IMR-90 (cell line): Measurements from ENCODE around the gene VGLL2. TPM values are rescaled to one million over a fixed set of nuclear protein-coding genes. Genes with fewer than 3 reads are reported as not detected.
A peak's percentile ranks its signal among the peaks of the same experiment; 100 is the strongest.

Experiments used
- ATAC-seq: fragments of 200-7000 bp; cut with Tn5 transposase; 2 replicates; pipeline ENCODE4 v1.9.1; 2020; ENCODE audit warnings: low read depth, mild to moderate bottlenecking, moderate library complexity
- BruUV-seq: library from RNA; stranded (reverse); fragments of 400-500 nt; replicated peaks from 2 replicates; lab custom pipeline; 2021; lab: Mats Ljungman, UMichigan
- CTCF ChIA-PET: fragments of 300-600 bp; formaldehyde crosslinking; extraction: SDS; loops from one replicate; lab custom pipeline; 2021; ENCODE audit warnings: antibody characterized with exemption; lab: Yijun Ruan, JAX
- POLR2A ChIA-PET: fragments of 300-600 bp; sonication (Branson Sonifier 250); formaldehyde crosslinking; loops from one replicate; lab custom pipeline; 2022; ENCODE audit warnings: antibody characterized with exemption; ENCODE audit not compliant: unreplicated experiment; lab: Charles Lee
- DNase-seq: peaks from one replicate; pipeline ENCODE4 v3.0.0; 2013
- H2AFZ ChIP-seq: replicated peaks from 2 replicates; pipeline ENCODE3; 2013; ENCODE audit warnings: low read length, mild to moderate bottlenecking; ENCODE audit not compliant: poor library complexity
- H2AK5ac ChIP-seq: 2 replicates; pipeline ENCODE4 v1.6.1; 2013; ENCODE audit warnings: low read depth, low read length, inconsistent platforms
- H2AK9ac ChIP-seq: replicated peaks from 2 replicates; pipeline ENCODE3; 2013; ENCODE audit warnings: mild to moderate bottlenecking, low read depth, low read length, moderate library complexity; ENCODE audit not compliant: poor library complexity
- H2BK120ac ChIP-seq: 2 replicates; pipeline ENCODE4 v1.6.1; 2013; ENCODE audit warnings: low read depth, low read length, inconsistent platforms
- H2BK15ac ChIP-seq: 3 replicates; pipeline ENCODE4 v1.6.1; 2013; ENCODE audit warnings: low read depth, low read length, inconsistent platforms
- H2BK20ac ChIP-seq: 2 replicates; pipeline ENCODE4 v1.6.1; 2013; ENCODE audit warnings: low read depth, mild to moderate bottlenecking, inconsistent platforms, low read length, moderate library complexity
- H2BK5ac ChIP-seq: 2 replicates; pipeline ENCODE4 v1.6.1; 2013; ENCODE audit warnings: mild to moderate bottlenecking, low read depth, low read length, inconsistent platforms; ENCODE audit not compliant: poor library complexity, severe bottlenecking
- H3K14ac ChIP-seq: replicated peaks from 2 replicates; pipeline ENCODE4 v1.6.1; 2013; ENCODE audit warnings: low read depth, low read length, inconsistent platforms
- H3K18ac ChIP-seq: 2 replicates; pipeline ENCODE4 v1.6.1; 2013; ENCODE audit warnings: low read depth, low read length, control low read depth
- H3K23ac ChIP-seq: 2 replicates; pipeline ENCODE4 v1.6.1; 2013; ENCODE audit warnings: low read depth, low read length, inconsistent platforms
- H3K27ac ChIP-seq: 2 replicates; pipeline ENCODE4 v1.5.1; 2013; ENCODE audit warnings: mild to moderate bottlenecking, control low read depth, low read length; ENCODE audit not compliant: insufficient read depth
- H3K27me3 ChIP-seq: 2 replicates; pipeline ENCODE4 v1.6.1; 2013; ENCODE audit warnings: low read length; ENCODE audit not compliant: control insufficient read depth, insufficient read depth
- H3K36me3 ChIP-seq: 2 replicates; pipeline ENCODE4 v1.6.1; 2013; ENCODE audit warnings: low read length, mixed read lengths; ENCODE audit not compliant: control insufficient read depth, insufficient read depth
- H3K4ac ChIP-seq: 2 replicates; pipeline ENCODE4 v1.6.1; 2013; ENCODE audit warnings: low read depth, low read length, inconsistent platforms
- H3K4me1 ChIP-seq: 2 replicates; pipeline ENCODE4 v1.6.1; 2013; ENCODE audit warnings: low read length, mixed read lengths; ENCODE audit not compliant: control insufficient read depth, insufficient read depth
- H3K4me2 ChIP-seq: 2 replicates; pipeline ENCODE4 v1.6.1; 2013; ENCODE audit warnings: low read depth, mild to moderate bottlenecking, control low read depth, low read length, moderate library complexity
- H3K4me3 ChIP-seq: 2 replicates; pipeline ENCODE4 v1.5.1; 2013; ENCODE audit warnings: low read depth, mild to moderate bottlenecking, control low read depth, low read length, moderate library complexity; ENCODE audit not compliant: insufficient read depth
- H3K56ac ChIP-seq: 2 replicates; pipeline ENCODE4 v1.6.1; 2013; ENCODE audit warnings: low read length, inconsistent platforms; ENCODE audit not compliant: insufficient read depth; ENCODE audit errors: extremely low read depth
- H3K79me1 ChIP-seq, 2 experiments: 2 replicates each; pipeline ENCODE4 v1.6.1; 2013; ENCODE audit warnings: low read length in 2 of 2, inconsistent platforms in 1 of 2, low read depth in 1 of 2
- H3K9ac ChIP-seq: 2 replicates; pipeline ENCODE4 v1.6.1; 2013; ENCODE audit warnings: low read depth, low read length, control low read depth
- H3K9me1 ChIP-seq: 2 replicates; pipeline ENCODE4 v1.6.1; 2013; ENCODE audit warnings: low read length, inconsistent platforms; ENCODE audit not compliant: insufficient read depth
- H3K9me3 ChIP-seq: 2 replicates; pipeline ENCODE4 v1.6.1; 2013; ENCODE audit warnings: low read length; ENCODE audit not compliant: control insufficient read depth, insufficient read depth
- H4K20me1 ChIP-seq: 2 replicates; pipeline ENCODE4 v1.6.1; 2013; ENCODE audit warnings: low read length, inconsistent platforms; ENCODE audit not compliant: insufficient read depth
- H4K5ac ChIP-seq: 2 replicates; pipeline ENCODE4 v1.6.1; 2013; ENCODE audit warnings: mild to moderate bottlenecking, low read depth, low read length, control low read depth
- H4K8ac ChIP-seq, 2 experiments: 2 replicates each; pipeline ENCODE4 v1.6.1; 2013; ENCODE audit warnings: low read depth in 2 of 2, low read length in 2 of 2, control low read depth in 1 of 2, inconsistent platforms in 1 of 2
- H4K91ac ChIP-seq: 2 replicates; pipeline ENCODE4 v1.6.1; 2013; ENCODE audit warnings: low read depth, low read length, inconsistent platforms; ENCODE audit not compliant: insufficient read depth
- POLR2A ChIP-seq: IDR thresholded peaks from 2 replicates; pipeline ENCODE4 v1.6.1; 2012; ENCODE audit warnings: mild to moderate bottlenecking, low read depth, low read length
- WGBS, 2 experiments: methylation state at CpG; one replicate each; pipeline versions ENCODE4 v1.1.5 to v1.1.7; 2013; ENCODE audit warnings: missing lambda C conversion rate in 2 of 2; ENCODE audit not compliant: insufficient read length in 1 of 2; ENCODE audit errors: extremely low coverage in 2 of 2; 5-methylcytosine and 5-hydroxymethylcytosine counted together
- dilution Hi-C: fragments of 300-500 bp; cut with HindIII; formaldehyde crosslinking; loops from one replicate; pipeline ENCODE4 v1.14.3; 2018; ENCODE audit warnings: low sequenced_read_pairs; ENCODE audit not compliant: unreplicated experiment
- in situ Hi-C: fragments of 300-500 bp; cut with MboI; formaldehyde crosslinking; loops from 3 replicates; pipeline ENCODE4 v1.14.3; 2019; ENCODE audit warnings: low sequenced_read_pairs, inconsistent platforms, mixed read lengths
- intact Hi-C: fragments of 100-400 bp; cut with micrococcal nuclease; formaldehyde crosslinking; loops from 2 replicates; pipeline ENCODE4 v1.10.0; 2022
- polyA plus RNA-seq, 3 experiments: library from polyadenylated mRNA; depleted of rRNA; stranded (reverse); fragments of >200 nt; gene quantifications; 2 replicates each; pipeline ENCODE4 v1.2.3, GENCODE V29; 2012; ENCODE audit warnings: low replicate concordance in 1 of 3
- total RNA-seq: library from RNA; depleted of rRNA; stranded (reverse); fragments of >200 nt; gene quantifications from 2 replicates; pipeline ENCODE4 v1.2.3, GENCODE V29; 2012

VGLL2 gene
- total and polyA plus RNA-seq, 2 of the 4 experiments (the other 2 are of a cell fraction): not detected

DNA sequence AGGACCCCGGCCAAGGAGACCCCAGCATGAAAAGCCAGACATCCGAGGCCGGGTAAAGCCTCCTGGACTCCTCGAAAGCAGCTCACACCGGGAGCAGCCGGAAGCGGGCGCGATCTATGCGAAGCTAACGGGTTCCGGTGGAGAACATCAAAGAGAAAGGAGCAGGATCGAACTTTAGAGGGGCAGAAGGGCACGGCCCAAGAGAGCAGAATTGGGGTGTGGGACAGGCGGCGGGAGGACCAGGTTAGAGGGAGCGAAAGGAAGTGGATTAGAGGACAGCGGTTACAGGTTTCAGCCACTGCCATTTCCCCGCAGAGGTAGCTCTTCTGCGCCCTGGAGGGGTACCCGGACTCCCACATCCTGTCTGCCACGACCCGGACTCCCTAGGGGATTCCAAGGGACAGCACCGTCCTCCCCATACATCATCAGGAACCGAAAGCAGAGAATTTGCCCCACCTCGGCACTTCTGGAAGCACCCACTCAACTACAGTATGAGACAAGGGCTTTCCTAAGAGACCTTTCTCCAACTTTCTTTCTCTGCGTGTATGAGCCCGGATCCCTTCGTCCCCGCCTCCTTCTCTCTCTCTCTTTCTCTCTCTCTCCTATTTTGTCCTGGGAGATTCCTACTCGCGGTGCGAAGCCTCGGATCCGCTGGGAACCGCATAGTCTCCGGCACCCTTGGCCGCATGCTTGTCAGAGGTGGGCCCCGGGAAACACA lies 507 bp upstream of the VGLL2 start:
- Histone ChIP-seq H3K4ac (no peak overlapping the region), H3K27me3 (peaks cover 74% of the 10 kb centered on the region), H2BK20ac (no peak overlapping the region), H4K91ac (no peak overlapping the region), H2AFZ (peak overlapping the region; percentile 60), H3K18ac (no peak overlapping the region), H3K36me3 (no peaks in the 10 kb centered on the region), H4K8ac (no peak overlapping the region), H3K27ac (no peak overlapping the region), H2BK15ac (no peak overlapping the region), H3K4me3 (peak overlapping the region; percentile 6), H2AK5ac (no peak overlapping the region), H3K9ac (no peak overlapping the region), H3K4me2 (peak overlapping the region; percentile 58), H3K14ac (no peak overlapping the region), H3K4me1 (no peaks in the 10 kb centered on the region; the same call in 1 of the 2 replicates), H3K79me1 (no peaks in the 10 kb centered on the region), H4K20me1 (no peaks in the 10 kb centered on the region), H3K9me3 (peaks cover 4% of the 10 kb centered on the region), H2BK120ac (no peak overlapping the region), H4K5ac (no peak overlapping the region), H2BK5ac (no peak overlapping the region), H2AK9ac (no peak overlapping the region), H3K56ac (no peak overlapping the region), H3K9me1 (no peaks in the 10 kb centered on the region), H3K23ac (no peak overlapping the region)
- no TSS peak for BruUV-seq
- intact Hi-C loops (no loop called here), in situ Hi-C loops (no loop called here), dilution Hi-C loops (no loop called here)
- TF ChIP-seq POLR2A: no peak
- CTCF ChIA-PET: no interaction called here
- WGBS, 2 experiments: 4% methylated on average over 17 of the region's 39 CpGs; no CpG with 5 or more reads in 1 of the 2 experiments
- ATAC-seq (peak; percentile 53), DNase-seq (no peak)
- POLR2A ChIA-PET: no interaction called here
